GM12873 (cell line): Measurements from ENCODE around the gene GPR179.

ENCODE experiments used
- TF ChIP-seq, protein P1 (sequence below): IDR thresholded peaks from 2 replicates; pipeline ENCODE4 v1.5.1; 2012; ENCODE audit warnings: low read depth, mild to moderate bottlenecking, moderate library complexity, low read length, control low read depth; ENCODE audit not compliant: insufficient read depth; ENCODE audit errors: missing control alignments

The GPR179 gene, protein sequence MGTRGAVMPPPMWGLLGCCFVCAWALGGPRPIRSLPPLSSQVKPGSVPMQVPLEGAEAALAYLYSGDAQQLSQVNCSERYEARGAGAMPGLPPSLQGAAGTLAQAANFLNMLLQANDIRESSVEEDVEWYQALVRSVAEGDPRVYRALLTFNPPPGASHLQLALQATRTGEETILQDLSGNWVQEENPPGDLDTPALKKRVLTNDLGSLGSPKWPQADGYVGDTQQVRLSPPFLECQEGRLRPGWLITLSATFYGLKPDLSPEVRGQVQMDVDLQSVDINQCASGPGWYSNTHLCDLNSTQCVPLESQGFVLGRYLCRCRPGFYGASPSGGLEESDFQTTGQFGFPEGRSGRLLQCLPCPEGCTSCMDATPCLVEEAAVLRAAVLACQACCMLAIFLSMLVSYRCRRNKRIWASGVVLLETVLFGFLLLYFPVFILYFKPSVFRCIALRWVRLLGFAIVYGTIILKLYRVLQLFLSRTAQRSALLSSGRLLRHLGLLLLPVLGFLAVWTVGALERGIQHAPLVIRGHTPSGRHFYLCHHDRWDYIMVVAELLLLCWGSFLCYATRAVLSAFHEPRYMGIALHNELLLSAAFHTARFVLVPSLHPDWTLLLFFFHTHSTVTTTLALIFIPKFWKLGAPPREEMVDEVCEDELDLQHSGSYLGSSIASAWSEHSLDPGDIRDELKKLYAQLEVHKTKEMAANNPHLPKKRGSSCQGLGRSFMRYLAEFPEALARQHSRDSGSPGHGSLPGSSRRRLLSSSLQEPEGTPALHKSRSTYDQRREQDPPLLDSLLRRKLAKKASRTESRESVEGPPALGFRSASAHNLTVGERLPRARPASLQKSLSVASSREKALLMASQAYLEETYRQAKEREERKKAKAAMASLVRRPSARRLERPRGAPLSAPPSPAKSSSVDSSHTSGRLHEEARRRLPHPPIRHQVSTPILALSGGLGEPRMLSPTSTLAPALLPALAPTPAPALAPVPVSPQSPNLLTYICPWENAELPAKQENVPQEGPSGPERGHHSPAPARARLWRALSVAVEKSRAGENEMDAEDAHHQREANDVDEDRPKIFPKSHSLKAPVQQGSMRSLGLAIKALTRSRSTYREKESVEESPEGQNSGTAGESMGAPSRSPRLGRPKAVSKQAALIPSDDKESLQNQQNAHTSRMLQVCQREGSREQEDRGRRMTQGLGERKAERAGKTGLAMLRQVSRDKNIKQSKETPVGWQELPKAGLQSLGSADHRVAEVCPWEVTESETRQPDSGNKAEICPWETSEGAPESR (N-terminal part only)

DNA sequence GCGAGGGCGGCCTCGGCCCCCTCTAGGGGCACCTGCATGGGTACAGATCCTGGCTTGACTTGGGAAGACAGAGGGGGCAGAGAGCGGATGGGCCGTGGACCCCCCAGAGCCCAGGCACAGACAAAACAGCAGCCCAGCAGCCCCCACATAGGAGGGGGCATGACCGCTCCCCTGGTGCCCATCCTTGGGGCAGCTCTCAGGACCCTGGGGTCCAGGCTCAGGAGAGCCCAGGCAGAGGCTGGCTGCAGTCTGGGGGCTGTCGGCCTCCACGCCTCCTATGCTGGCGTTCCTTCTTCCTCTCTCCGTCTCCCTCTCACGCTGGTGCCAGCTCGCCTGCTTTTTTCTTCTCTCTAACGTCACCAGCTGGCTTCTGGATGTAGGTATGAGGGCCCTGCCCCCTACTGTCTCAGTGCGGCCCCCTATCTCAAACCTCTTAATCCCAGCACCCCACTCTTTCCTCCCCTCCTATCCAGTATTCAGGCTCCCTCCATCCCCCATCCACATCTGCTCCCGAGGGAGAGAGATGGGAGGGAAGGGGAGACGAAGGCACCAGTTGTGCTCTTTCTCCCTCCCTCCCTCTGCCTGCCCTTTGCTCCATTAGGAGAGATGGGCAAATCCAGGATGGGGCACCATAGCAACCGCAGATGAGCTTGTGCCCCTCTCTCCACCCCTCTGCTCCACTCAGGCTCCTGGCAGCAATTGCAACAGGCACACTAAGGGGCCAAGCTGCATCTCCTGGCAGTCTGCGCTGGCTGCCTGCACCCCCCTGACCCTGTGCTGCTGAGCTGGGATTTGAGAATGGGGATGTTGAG lies at the start of gene GPR179:
Gene GPR179, minus strand, starts transcription at position 349 of the 812 bp plus-strand sequence. Its CDS starts 167 bp downstream, at position 182.
- TF ChIP-seq, protein P1, sequence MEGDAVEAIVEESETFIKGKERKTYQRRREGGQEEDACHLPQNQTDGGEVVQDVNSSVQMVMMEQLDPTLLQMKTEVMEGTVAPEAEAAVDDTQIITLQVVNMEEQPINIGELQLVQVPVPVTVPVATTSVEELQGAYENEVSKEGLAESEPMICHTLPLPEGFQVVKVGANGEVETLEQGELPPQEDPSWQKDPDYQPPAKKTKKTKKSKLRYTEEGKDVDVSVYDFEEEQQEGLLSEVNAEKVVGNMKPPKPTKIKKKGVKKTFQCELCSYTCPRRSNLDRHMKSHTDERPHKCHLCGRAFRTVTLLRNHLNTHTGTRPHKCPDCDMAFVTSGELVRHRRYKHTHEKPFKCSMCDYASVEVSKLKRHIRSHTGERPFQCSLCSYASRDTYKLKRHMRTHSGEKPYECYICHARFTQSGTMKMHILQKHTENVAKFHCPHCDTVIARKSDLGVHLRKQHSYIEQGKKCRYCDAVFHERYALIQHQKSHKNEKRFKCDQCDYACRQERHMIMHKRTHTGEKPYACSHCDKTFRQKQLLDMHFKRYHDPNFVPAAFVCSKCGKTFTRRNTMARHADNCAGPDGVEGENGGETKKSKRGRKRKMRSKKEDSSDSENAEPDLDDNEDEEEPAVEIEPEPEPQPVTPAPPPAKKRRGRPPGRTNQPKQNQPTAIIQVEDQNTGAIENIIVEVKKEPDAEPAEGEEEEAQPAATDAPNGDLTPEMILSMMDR = no peak

DNA sequence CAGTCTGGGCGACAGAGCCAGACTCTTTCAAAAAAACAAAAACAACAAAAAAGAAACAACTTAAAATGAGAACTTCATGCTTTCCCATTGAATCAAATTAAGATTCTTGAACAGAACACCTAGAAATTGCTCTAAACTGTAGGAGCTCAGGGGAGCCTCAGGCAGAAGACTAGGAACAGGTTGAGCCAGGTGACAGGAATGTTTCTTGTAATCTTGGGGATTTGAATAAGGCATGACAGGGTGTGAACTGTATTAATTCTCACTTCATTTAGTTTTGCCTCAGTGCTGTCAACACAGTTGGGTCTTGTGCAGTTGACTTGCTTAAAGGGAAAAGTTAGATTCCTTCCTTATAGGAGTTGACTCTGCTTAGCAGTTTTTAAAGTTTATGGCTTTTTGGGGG lies 35.7 kb upstream of the GPR179 start:
- TF ChIP-seq, protein P1 = no peak

DNA sequence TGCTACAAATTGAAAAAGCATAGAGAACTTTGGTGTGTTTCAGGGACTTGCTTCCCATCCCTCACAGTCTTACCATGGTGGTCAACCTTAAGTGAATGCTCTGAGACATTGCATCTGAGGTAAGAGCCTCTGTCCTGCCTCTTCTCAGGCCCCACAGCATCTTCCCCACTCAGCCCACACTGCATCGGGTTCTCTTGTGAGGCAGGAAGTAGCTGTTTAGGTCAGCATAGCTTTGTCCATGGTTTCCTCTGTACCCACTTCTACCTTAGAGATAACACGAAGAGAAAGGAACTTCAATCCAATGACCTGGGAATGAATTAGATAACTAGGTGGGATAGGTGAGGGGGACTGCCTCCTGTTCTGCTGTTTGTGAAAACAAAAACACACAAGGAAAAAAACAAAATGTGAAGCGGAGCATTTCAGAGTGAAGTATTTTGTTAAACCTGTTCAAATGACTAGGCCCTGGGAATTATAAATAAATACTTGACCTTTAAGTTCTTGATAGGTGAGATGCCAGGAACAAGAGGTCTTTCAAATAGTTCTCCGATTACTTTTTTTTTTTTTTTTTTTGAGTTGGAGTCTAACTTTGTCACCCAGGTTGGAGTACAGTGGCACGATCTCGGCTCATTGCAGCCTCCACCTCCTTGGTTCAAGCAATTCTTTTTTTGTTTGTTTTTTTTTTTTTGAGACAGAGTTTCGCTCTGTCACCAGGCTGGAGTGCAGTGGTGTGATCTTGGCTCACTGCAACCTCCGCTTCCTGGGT lies 25.5 kb upstream of the GPR179 start:
- TF ChIP-seq, protein P1 = no peak

DNA sequence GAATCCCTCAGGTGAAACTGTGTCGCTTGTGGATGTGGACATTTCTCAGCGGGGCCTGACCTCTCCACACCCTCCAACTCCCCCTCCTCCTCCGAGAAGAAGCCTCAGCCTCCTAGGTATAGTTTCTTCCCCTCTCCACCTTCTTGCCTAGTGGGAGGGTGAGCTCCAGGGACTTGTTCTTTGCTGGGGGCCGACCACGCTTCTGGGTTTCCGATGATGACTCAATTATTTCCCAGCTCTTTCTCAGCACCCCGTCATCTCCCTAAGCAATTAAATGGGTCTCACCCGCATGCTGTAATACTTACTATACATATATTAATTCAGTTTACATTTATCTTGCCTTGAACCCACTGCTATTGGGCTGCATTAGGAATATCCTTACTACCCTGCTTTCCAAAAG lies 21.0 kb upstream of the GPR179 start:
- TF ChIP-seq, protein P1 = no peak

DNA sequence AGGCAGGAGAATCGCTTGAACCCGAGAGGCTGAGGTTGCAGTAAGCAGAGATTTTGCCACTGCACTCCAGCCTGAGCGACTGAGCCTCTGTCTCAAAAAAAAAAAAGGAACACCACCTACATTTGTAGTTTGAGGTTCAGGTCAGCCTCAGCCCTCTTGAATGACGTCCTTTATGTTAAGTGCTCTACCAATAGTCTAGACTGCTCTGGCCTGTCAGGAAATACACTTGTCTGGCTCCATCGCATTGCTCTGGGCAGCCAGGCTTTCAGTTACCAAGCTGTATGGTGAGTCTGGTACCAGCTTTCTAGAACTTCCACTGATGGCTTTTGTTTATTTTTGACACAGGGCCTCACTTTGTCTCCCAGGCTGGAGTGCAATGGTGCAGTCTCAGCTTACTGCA lies 19.3 kb upstream of the GPR179 start:
- TF ChIP-seq, protein P1 = no peak
